Natural killer cell (primary cell): Measurements from ENCODE around the gene CDK4. TPM values are rescaled to one million over a fixed set of nuclear protein-coding genes. Genes with fewer than 3 reads are reported as not detected.

ENCODE experiments used
- ATAC-seq, 3 donors: fragments of 150-1000 bp in 2 of 3; fragments of 200-7000 bp in 1 of 3; cut with Tn5 transposase; 1 replicate in 1 of 3; 2 replicates in 2 of 3; pipeline ENCODE4 v1.10.0; 2021; ENCODE audit warnings: mild to moderate bottlenecking in 2 of 3, moderate library complexity in 2 of 3
- DNase-seq, 2 donors: peaks; one replicate each; pipeline versions ENCODE4 v3.0.0 to v3.0.0-alpha.2; 2013 to 2021; ENCODE audit warnings: mixed read lengths in 1 of 2
- H3K27ac ChIP-seq: one replicate; pipeline ENCODE4 v1.5.1; 2013; ENCODE audit warnings: mild to moderate bottlenecking, low read length
- H3K27me3 ChIP-seq: one replicate; pipeline ENCODE4 v1.6.1; 2013; ENCODE audit warnings: low read length; ENCODE audit not compliant: control insufficient read depth, insufficient read depth
- H3K36me3 ChIP-seq: one replicate; pipeline ENCODE4 v1.6.1; 2013; ENCODE audit warnings: low read length; ENCODE audit not compliant: control insufficient read depth, insufficient read depth
- H3K4me1 ChIP-seq: one replicate; pipeline ENCODE4 v1.6.1; 2013; ENCODE audit warnings: low read length; ENCODE audit not compliant: control insufficient read depth, insufficient read depth
- H3K4me3 ChIP-seq: one replicate; pipeline ENCODE4 v1.5.1; 2013; ENCODE audit warnings: low read length
- H3K9me3 ChIP-seq: one replicate; pipeline ENCODE4 v1.6.1; 2013; ENCODE audit warnings: low read length; ENCODE audit not compliant: control insufficient read depth, insufficient read depth
- H3K27ac Mint-ChIP-seq, 2 donors: one replicate each; pipeline ENCODE4 v1.8.0; 2022; ENCODE audit warnings: mild to moderate bottlenecking in 2 of 2, mixed read lengths in 2 of 2, moderate library complexity in 1 of 2
- H3K27me3 Mint-ChIP-seq, 2 donors: one replicate each; pipeline ENCODE4 v1.8.0; 2022; ENCODE audit warnings: low read depth in 2 of 2, mixed read lengths in 2 of 2
- H3K36me3 Mint-ChIP-seq: one replicate; pipeline ENCODE4 v1.8.0; 2022; ENCODE audit warnings: mixed read lengths
- H3K4me1 Mint-ChIP-seq, 2 donors: one replicate each; pipeline ENCODE4 v1.8.0; 2022; ENCODE audit warnings: mixed read lengths in 2 of 2
- H3K4me3 Mint-ChIP-seq: one replicate; pipeline ENCODE4 v1.8.0; 2022; ENCODE audit warnings: mild to moderate bottlenecking, moderate library complexity, mixed read lengths
- H3K9me3 Mint-ChIP-seq, 2 donors: one replicate each; pipeline ENCODE4 v1.8.0; 2022; ENCODE audit warnings: mixed read lengths in 2 of 2
- CTCF ChIP-seq: fragments of 200-600 bp; IDR thresholded peaks from one replicate; pipeline ENCODE4 v1.8.0; 2022; ENCODE audit warnings: antibody characterized with exemption
- WGBS: methylation state at CpG from one replicate; pipeline ENCODE4 v1.1.7; 2013; ENCODE audit warnings: missing lambda C conversion rate; ENCODE audit not compliant: insufficient coverage; 5-methylcytosine and 5-hydroxymethylcytosine counted together
- intact Hi-C: fragments of 100-400 bp; cut with micrococcal nuclease; formaldehyde crosslinking; loops from one replicate; pipeline ENCODE4 v1.14.2; 2022
- total RNA-seq, 4 donors: library from RNA; stranded (reverse); fragments of 120-200 nt in 1 of 4; gene quantifications; one replicate each; pipeline versions ENCODE4 v1.2.3 to v1.2.4, GENCODE V29; 2013 to 2022

CDK4 gene
- total RNA-seq, 3 donors from 2014 or later (not counting 1 experiment from before 2014, with no cell fraction given), result 30.7 to 39.5 (median 37.7) TPM

- Histone ChIP-seq H3K27me3 (peaks cover 4% of the 10 kb centered on the region), H3K36me3 (no peaks in the 10 kb centered on the region), H3K4me1 (peaks cover 25% of the 10 kb centered on the region), H3K4me3 (peak within 1 kb of the TSS; percentile 77), H3K9me3 (no peaks in the 10 kb centered on the region), H3K27ac (peak within 1 kb of the TSS; percentile 80)
- no peak for TF ChIP-seq CTCF
- ATAC-seq (peak; percentile 93 to 94 (median 93)), DNase-seq (peak; percentile 79 to 94)
- H3K36me3 Mint-ChIP-seq, result no peaks in the 10 kb centered on the region
- peak within 1 kb of the TSS; percentile 89 to 94 for H3K27ac Mint-ChIP-seq
- H3K4me1 Mint-ChIP-seq, result peaks cover 14% of the 10 kb centered on the region in 2 donors
- intact Hi-C loops, result no loop called here
- peak within 1 kb of the TSS; percentile 97 for H3K4me3 Mint-ChIP-seq
- 0% methylated on average over 28 of the region's 28 CpGs for WGBS
- no peaks in the 10 kb centered on the region for H3K9me3 Mint-ChIP-seq
- peaks cover 4 to 5% of the 10 kb centered on the region in 2 donors for H3K27me3 Mint-ChIP-seq
Measured at GRCh38 chr12:57771873-57772428, 19.8 kb upstream of the CDK4 start, which contains the start of gene METTL1. METTL1 (minus strand) TSS chr12:57772105; CDS start chr12:57772083, 22 bp downstream.

- peaks cover 31% of the 10 kb centered on the region for H3K4me1 ChIP-seq
- peak in 1 of 2 donors; percentile 92 for DNase-seq
- Mint-ChIP-seq H3K36me3 (no peaks in the 10 kb centered on the region), H3K9me3 (no peaks in the 10 kb centered on the region), H3K27me3 (peaks cover 10 to 11% of the 10 kb centered on the region in 2 donors), H3K27ac (peak overlapping the region; percentile 89 to 94), H3K4me1 (peaks cover 19 to 20% of the 10 kb centered on the region in 2 donors), H3K4me3 (peak overlapping the region; percentile 97)
- peaks cover 10% of the 10 kb centered on the region for H3K27me3 ChIP-seq
- WGBS, result 1% methylated on average over 14 of the region's 16 CpGs
- no peaks in the 10 kb centered on the region for H3K36me3 ChIP-seq
- peak overlapping the region; percentile 77 for H3K4me3 ChIP-seq
- TF ChIP-seq CTCF, result no peak
- peak; percentile 52 to 61 (median 56) for ATAC-seq
- peak overlapping the region; percentile 80 for H3K27ac ChIP-seq
- intact Hi-C loops, result no loop called here
- no peaks in the 10 kb centered on the region for H3K9me3 ChIP-seq
Measured at GRCh38 chr12:57771236-57771872, 19.2 kb upstream of the CDK4 start.

GRCh38 chr12:57770734-57771133, 18.6 kb upstream of the CDK4 start:
- peak overlapping the region; percentile 61 for H3K4me3 Mint-ChIP-seq
- no peak for ATAC-seq
- TF ChIP-seq CTCF, result no peak
- peaks cover 23 to 25% of the 10 kb centered on the region in 2 donors for H3K4me1 Mint-ChIP-seq
- no peak overlapping the region for H3K27ac ChIP-seq
- peaks cover 12 to 14% of the 10 kb centered on the region in 2 donors for H3K27me3 Mint-ChIP-seq
- intact Hi-C loops, result no loop called here
- WGBS, result 92% methylated on average over 4 of the region's 4 CpGs
- no peaks in the 10 kb centered on the region for H3K36me3 Mint-ChIP-seq
- no peaks in the 10 kb centered on the region for H3K9me3 ChIP-seq
- H3K27me3 ChIP-seq, result peaks cover 17% of the 10 kb centered on the region
- no peaks in the 10 kb centered on the region for H3K9me3 Mint-ChIP-seq
- no peaks in the 10 kb centered on the region for H3K36me3 ChIP-seq
- H3K4me3 ChIP-seq, result no peak overlapping the region
- peaks cover 37% of the 10 kb centered on the region for H3K4me1 ChIP-seq
- no peak overlapping the region for H3K27ac Mint-ChIP-seq
- no peak for DNase-seq
